Measurements from ENCODE around the gene MRPL12. TPM values are rescaled to one million over a fixed set of nuclear protein-coding genes. Genes with fewer than 3 reads are reported as not detected.

MRPL12 gene
- total and polyA plus RNA-seq, 2 of the 13 experiments (the other 11 are each of a cell fraction or from before 2014, with no cell fraction given): 39.1 to 94.1 TPM

DNA sequence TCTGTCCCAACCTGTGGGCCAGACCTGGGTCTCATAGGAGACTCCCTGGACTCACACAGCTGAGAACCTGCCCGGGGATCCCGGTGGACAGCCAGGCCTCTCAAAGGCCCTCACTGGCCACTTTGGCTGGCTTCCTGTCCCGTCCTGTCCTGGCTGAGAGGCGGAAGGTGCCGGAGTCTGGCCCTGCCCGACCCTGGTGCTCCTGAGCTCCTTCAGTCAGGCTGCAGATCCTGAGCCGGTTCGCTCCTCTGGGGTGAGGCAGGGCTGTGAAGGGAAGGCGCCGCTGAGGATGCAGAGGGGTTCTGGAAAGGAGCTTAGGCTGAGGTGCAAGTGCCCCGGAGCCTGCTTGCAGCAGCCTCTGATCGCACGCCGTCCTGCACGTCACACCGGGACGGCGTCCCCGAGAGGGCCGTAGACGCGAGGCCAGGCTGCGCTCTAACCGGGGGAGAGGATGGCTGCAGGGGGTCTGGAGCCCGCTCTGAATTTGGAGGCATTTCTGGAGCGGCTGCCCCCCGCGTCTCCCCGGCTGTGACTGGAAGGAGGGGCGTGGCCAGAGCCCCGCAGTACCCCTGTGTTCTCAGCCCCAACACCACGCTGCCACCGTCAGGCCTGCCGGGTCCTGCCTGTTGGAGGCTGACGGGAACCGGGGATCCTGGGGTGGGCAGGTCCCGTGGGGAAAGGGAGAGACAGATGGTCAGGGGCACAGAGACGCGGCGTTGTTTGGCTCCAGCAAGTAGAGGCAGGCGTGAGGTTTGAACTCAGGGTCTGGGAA, 15.2 kb upstream of the MRPL12 start (continued):
- TF ChIP-seq NR2C2 (CRISPR knock-in tag; IDR thresholded peaks at IDR 0.05; ENCODE audit: borderline replicate concordance) (no peak), ZNF788 (CRISPR knock-in tag; IDR thresholded peaks at IDR 0.05; ENCODE audit: borderline replicate concordance) (no peak), AGO2 (optimal IDR thresholded peaks at IDR 0.05; ENCODE audit: low read depth, low read length) (peak; percentile 74), RBFOX2 (IDR thresholded peaks at IDR 0.05; ENCODE audit: low read depth, low read length) (peak; percentile 71), SAP130 (CRISPR knock-in tag; IDR thresholded peaks at IDR 0.05; ENCODE audit: low read depth) (no peak), MIXL1 (CRISPR knock-in tag; IDR thresholded peaks at IDR 0.05) (no peak), NCOR1 (IDR thresholded peaks at IDR 0.05; ENCODE audit: borderline replicate concordance, low read length) (no peak), KLF13 (CRISPR knock-in tag; IDR thresholded peaks at IDR 0.05) (no peak), SP2 (CRISPR knock-in tag; IDR thresholded peaks at IDR 0.05) (no peak), POGZ (CRISPR knock-in tag; IDR thresholded peaks at IDR 0.05) (no peak), CENPX (CRISPR knock-in tag; IDR thresholded peaks at IDR 0.05) (no peak), ZFP90 (CRISPR knock-in tag; IDR thresholded peaks at IDR 0.05; ENCODE audit: borderline replicate concordance) (no peak), TARDBP (CRISPR knock-in tag; IDR thresholded peaks at IDR 0.05) (no peak), GABPB1 (CRISPR knock-in tag; IDR thresholded peaks at IDR 0.05) (peak; percentile 12; the same call in 1 of the 2 replicates), ZNF598 (CRISPR knock-in tag; IDR thresholded peaks at IDR 0.05; ENCODE audit: borderline replicate concordance) (no peak), KMT2B (CRISPR knock-in tag; IDR thresholded peaks at IDR 0.05) (no peak), ZNF839 (CRISPR knock-in tag; IDR thresholded peaks at IDR 0.05; ENCODE audit: borderline replicate concordance) (no peak)
- TF ChIP-seq, protein P1, sequence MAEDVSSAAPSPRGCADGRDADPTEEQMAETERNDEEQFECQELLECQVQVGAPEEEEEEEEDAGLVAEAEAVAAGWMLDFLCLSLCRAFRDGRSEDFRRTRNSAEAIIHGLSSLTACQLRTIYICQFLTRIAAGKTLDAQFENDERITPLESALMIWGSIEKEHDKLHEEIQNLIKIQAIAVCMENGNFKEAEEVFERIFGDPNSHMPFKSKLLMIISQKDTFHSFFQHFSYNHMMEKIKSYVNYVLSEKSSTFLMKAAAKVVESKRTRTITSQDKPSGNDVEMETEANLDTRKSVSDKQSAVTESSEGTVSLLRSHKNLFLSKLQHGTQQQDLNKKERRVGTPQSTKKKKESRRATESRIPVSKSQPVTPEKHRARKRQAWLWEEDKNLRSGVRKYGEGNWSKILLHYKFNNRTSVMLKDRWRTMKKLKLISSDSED (CRISPR knock-in tag; IDR thresholded peaks at IDR 0.05): no peak
- TF ChIP-seq, protein P2, sequence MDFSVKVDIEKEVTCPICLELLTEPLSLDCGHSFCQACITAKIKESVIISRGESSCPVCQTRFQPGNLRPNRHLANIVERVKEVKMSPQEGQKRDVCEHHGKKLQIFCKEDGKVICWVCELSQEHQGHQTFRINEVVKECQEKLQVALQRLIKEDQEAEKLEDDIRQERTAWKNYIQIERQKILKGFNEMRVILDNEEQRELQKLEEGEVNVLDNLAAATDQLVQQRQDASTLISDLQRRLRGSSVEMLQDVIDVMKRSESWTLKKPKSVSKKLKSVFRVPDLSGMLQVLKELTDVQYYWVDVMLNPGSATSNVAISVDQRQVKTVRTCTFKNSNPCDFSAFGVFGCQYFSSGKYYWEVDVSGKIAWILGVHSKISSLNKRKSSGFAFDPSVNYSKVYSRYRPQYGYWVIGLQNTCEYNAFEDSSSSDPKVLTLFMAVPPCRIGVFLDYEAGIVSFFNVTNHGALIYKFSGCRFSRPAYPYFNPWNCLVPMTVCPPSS (IDR thresholded peaks at IDR 0.05): no peak
- TF ChIP-seq, protein P3, sequence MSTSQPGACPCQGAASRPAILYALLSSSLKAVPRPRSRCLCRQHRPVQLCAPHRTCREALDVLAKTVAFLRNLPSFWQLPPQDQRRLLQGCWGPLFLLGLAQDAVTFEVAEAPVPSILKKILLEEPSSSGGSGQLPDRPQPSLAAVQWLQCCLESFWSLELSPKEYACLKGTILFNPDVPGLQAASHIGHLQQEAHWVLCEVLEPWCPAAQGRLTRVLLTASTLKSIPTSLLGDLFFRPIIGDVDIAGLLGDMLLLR (CRISPR knock-in tag; IDR thresholded peaks at IDR 0.05): no peak
- TF ChIP-seq, protein P4, sequence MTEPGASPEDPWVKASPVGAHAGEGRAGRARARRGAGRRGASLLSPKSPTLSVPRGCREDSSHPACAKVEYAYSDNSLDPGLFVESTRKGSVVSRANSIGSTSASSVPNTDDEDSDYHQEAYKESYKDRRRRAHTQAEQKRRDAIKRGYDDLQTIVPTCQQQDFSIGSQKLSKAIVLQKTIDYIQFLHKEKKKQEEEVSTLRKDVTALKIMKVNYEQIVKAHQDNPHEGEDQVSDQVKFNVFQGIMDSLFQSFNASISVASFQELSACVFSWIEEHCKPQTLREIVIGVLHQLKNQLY (CRISPR knock-in tag; IDR thresholded peaks at IDR 0.05): no peak

Data from HepG2 (cell line).